GM12878 (cell line): ENCODE results near the gene SYK. TPM values are rescaled to one million over a fixed set of nuclear protein-coding genes. Genes with fewer than 3 reads are reported as not detected.

Source experiments
- ATAC-seq: fragments of 200-7000 bp; cut with Tn5 transposase; 3 replicates; pipeline ENCODE4 v1.9.1; 2020; ENCODE audit warnings: mild to moderate bottlenecking, moderate library complexity
- BruUV-seq: library from RNA; stranded (reverse); fragments of 400-500 nt; replicated peaks from 2 replicates; lab custom pipeline; 2021; lab: Mats Ljungman, UMichigan
- CTCF ChIA-PET: fragments of 300-600 bp; sonication (Branson Sonifier 250); formaldehyde crosslinking; extraction: SDS; loops from one replicate; lab custom pipeline; 2021; ENCODE audit warnings: inconsistent platforms; lab: Yijun Ruan, JAX
- POLR2A ChIA-PET: fragments of 350-600 bp; formaldehyde crosslinking; extraction: SDS; loops from one replicate; lab custom pipeline; 2021; ENCODE audit warnings: inconsistent platforms; lab: Charles Lee
- RAD21 ChIA-PET: fragments of 300-600 bp; sonication (Branson Sonifier 250); formaldehyde crosslinking; loops from one replicate; lab custom pipeline; 2023; ENCODE audit warnings: antibody characterized with exemption; ENCODE audit not compliant: unreplicated experiment; lab: Charles Lee
- SMC1A ChIA-PET: fragments of 300-600 bp; sonication (Branson Sonifier 250); formaldehyde crosslinking; loops from one replicate; lab custom pipeline; 2023; ENCODE audit not compliant: unreplicated experiment, uncharacterized antibody; lab: Charles Lee
- DNase-seq: peaks from one replicate; pipeline ENCODE4 v3.0.0-alpha.2; 2011; ENCODE audit warnings: low read depth, low spot score
- FAIRE-seq: peaks from 3 replicates; lab custom pipeline; 2011; peaks lifted over from hg19 to GRCh38; lab: Jason Lieb, UNC
- H2AFZ ChIP-seq: 2 replicates; pipeline ENCODE4 v1.6.0; 2011; ENCODE audit warnings: low read depth, low read length, control low read depth; ENCODE audit not compliant: control insufficient read depth
- H3K27ac ChIP-seq: 2 replicates; pipeline ENCODE4 v1.5.1; 2011; ENCODE audit warnings: control low read depth; ENCODE audit not compliant: control insufficient read depth, insufficient read depth
- H3K27me3 ChIP-seq, 2 experiments: replicated peaks in 1 of 2; 2 replicates each; pipeline versions ENCODE4 v1.6.0 to v1.6.1; 2011; ENCODE audit warnings: low read length in 1 of 2; ENCODE audit not compliant: control insufficient read depth in 2 of 2, insufficient read depth in 2 of 2
- H3K36me3 ChIP-seq, 2 experiments: 2 replicates each; pipeline ENCODE4 v1.5.1; 2011; ENCODE audit warnings: low read length in 1 of 2; ENCODE audit not compliant: control insufficient read depth in 2 of 2, insufficient read depth in 2 of 2
- H3K4me1 ChIP-seq: 2 replicates; pipeline ENCODE4 v1.6.1; 2011; ENCODE audit warnings: mild to moderate bottlenecking, low read length, moderate library complexity, mixed read lengths; ENCODE audit not compliant: control insufficient read depth, insufficient read depth
- H3K4me2 ChIP-seq: 2 replicates; pipeline ENCODE4 v1.6.0; 2011; ENCODE audit warnings: control low read depth; ENCODE audit not compliant: control insufficient read depth, insufficient read depth
- H3K4me3 ChIP-seq: fragments of 200-600 bp; sonication (generic); 2 replicates; pipeline ENCODE4 v1.5.1; 2016
- H3K79me2 ChIP-seq: 2 replicates; pipeline ENCODE4 v1.6.0; 2011; ENCODE audit warnings: low read length; ENCODE audit not compliant: control insufficient read depth, insufficient read depth
- H3K9ac ChIP-seq: 2 replicates; pipeline ENCODE4 v1.8.0; 2011; ENCODE audit warnings: low read length, control low read depth, mixed read lengths; ENCODE audit not compliant: control insufficient read depth, insufficient read depth
- H3K9me3 ChIP-seq: replicated peaks from 3 replicates; pipeline ENCODE4 v1.5.1; 2011; ENCODE audit warnings: mild to moderate bottlenecking, low read length; ENCODE audit not compliant: control insufficient read depth, insufficient read depth
- H4K20me1 ChIP-seq: 2 replicates; pipeline ENCODE4 v1.6.0; 2011; ENCODE audit not compliant: control insufficient read depth, insufficient read depth
- CBFB ChIP-seq: IDR thresholded peaks from 2 replicates; pipeline ENCODE4 v1.6.1; 2016; ENCODE audit warnings: antibody characterized with exemption, low read depth
- EED ChIP-seq: sonication (generic); IDR thresholded peaks from 2 replicates; pipeline ENCODE4 v1.6.1; 2016; ENCODE audit warnings: antibody characterized with exemption, low read depth
- ESRRA ChIP-seq: IDR thresholded peaks from 2 replicates; pipeline ENCODE4 v1.6.1; 2012; ENCODE audit warnings: mild to moderate bottlenecking, low read length, improper control_type of control experiment
- GATAD2B ChIP-seq: fragments of 450-650 bp; conservative IDR thresholded peaks from 2 replicates; pipeline ENCODE4 v1.6.1; 2017; ENCODE audit warnings: low read depth, mild to moderate bottlenecking, moderate library complexity
- HDGF ChIP-seq: fragments of 450-650 bp; IDR thresholded peaks from 2 replicates; pipeline ENCODE4 v1.6.1; 2016; ENCODE audit warnings: antibody characterized with exemption
- MTA3 ChIP-seq: IDR thresholded peaks from 2 replicates; pipeline ENCODE4 v1.6.1; 2012; ENCODE audit warnings: low read length, inconsistent platforms, borderline replicate concordance
- TAF1 ChIP-seq: IDR thresholded peaks from 2 replicates; pipeline ENCODE4 v1.6.1; 2011; ENCODE audit warnings: mild to moderate bottlenecking, low read depth, low read length, borderline replicate concordance
- USF1 ChIP-seq: IDR thresholded peaks from 2 replicates; pipeline ENCODE4 v1.6.1; 2011; ENCODE audit warnings: borderline replicate concordance, low read depth, mild to moderate bottlenecking, moderate library complexity, mixed read lengths, low read length; ENCODE audit not compliant: insufficient read depth; ENCODE audit errors: extremely low read length
- USF2 ChIP-seq: IDR thresholded peaks from 2 replicates; pipeline ENCODE4 v1.6.1; 2011; ENCODE audit warnings: low read depth, low read length, improper control_type of control experiment, borderline replicate concordance
- WGBS: methylation state at CpG from one replicate; pipeline ENCODE4 v1.1.6; 2016; ENCODE audit warnings: low lambda C conversion rate; ENCODE audit not compliant: insufficient replicate concordance, insufficient coverage; ENCODE audit errors: missing lambda C conversion rate; 5-methylcytosine and 5-hydroxymethylcytosine counted together
- in situ Hi-C: fragments of 300-500 bp; cut with MboI; formaldehyde crosslinking; loops from 9 replicates; pipeline ENCODE4 v1.14.3; 2018; ENCODE audit warnings: mixed read lengths
- intact Hi-C: fragments of 100-400 bp; cut with micrococcal nuclease; formaldehyde crosslinking; loops from one replicate; pipeline ENCODE4 v1.14.2; 2022; ENCODE audit not compliant: unreplicated experiment
- polyA plus RNA-seq, 11 experiments: library from polyadenylated mRNA; depleted of rRNA in 4 of 11; unstranded in 6 of 11; stranded (reverse) in 5 of 11; fragments of >200 nt; fragmentation: Nextera tagmentation in 4 of 11; fragmentation: Illumina TruSeq in 1 of 11; extraction: Ambion mirVana in 4 of 11; extraction: Trizol in 1 of 11; gene quantifications; 1 replicate in 1 of 11; 2 replicates in 10 of 11; pipeline versions ENCODE4 v1.2.1 to v1.2.3, GENCODE V29; 2011 to 2016; ENCODE audit warnings: inconsistent platforms in 2 of 11, missing spikeins in 2 of 11, low read depth in 1 of 11
- total RNA-seq, 4 experiments: library from RNA; depleted of rRNA in 3 of 4; stranded (reverse); fragments of >200 nt in 3 of 4; fragmentation: Illumina TruSeq in 1 of 4; extraction: Trizol in 1 of 4; gene quantifications; 2 replicates each; pipeline versions ENCODE4 v1.2.1 to v1.2.3, GENCODE V29; 2013 to 2021

SYK gene
- total and polyA plus RNA-seq, 10 of the 15 experiments (the other 5 are each of a cell fraction or from before 2014, with no cell fraction given): 6.5 to 135 (median 68.8) TPM

- TF ChIP-seq MTA3 (no peak), CBFB (no peak), USF1 (no peak), TAF1 (no peak), ESRRA (no peak), GATAD2B (no peak), HDGF (no peak), USF2 (no peak), EED (peak; percentile 21; the same call in 1 of the 2 replicates)
- H3K79me2 ChIP-seq: peaks cover 14% of the 10 kb centered on the region
- no peak overlapping the region for H3K9ac ChIP-seq
- in situ Hi-C loops (no loop called here), intact Hi-C loops (no loop called here)
- no TSS peak for BruUV-seq
- H2AFZ ChIP-seq: no peak overlapping the region
- H3K4me3 ChIP-seq: no peak overlapping the region
- no peaks in the 10 kb centered on the region for H3K27me3 ChIP-seq
- ChIA-PET RAD21 (no interaction called here), POLR2A (no interaction called here), SMC1A (no interaction called here), CTCF (no interaction called here)
- FAIRE-seq: no peak
- H3K9me3 ChIP-seq: no peaks in the 10 kb centered on the region
- no peak overlapping the region for H3K27ac ChIP-seq
- WGBS: 61% methylated on average over 14 of the region's 14 CpGs
- no peak for DNase-seq
- H3K4me1 ChIP-seq: peaks cover 26% of the 10 kb centered on the region
- no peak overlapping the region for H3K4me2 ChIP-seq
- ATAC-seq: peak; percentile 43
- H3K36me3 ChIP-seq: peaks cover 11 to 20% of the 10 kb centered on the region in 2 experiments; a peak in 3 of 4 replicates
- no peaks in the 10 kb centered on the region for H4K20me1 ChIP-seq
These were observed 41.4 kb downstream of the SYK start for GRCh38 chr9:90842996-90843395.
